B cell (primary cell): ENCODE results near the gene CCDC112.

ENCODE experiments used
- CTCF ChIP-seq: fragments of 200-600 bp; IDR thresholded peaks from one replicate; pipeline ENCODE4 v1.8.0; 2022; ENCODE audit warnings: antibody characterized with exemption, mild to moderate bottlenecking
- EZH2 ChIP-seq: IDR thresholded peaks from 2 replicates; pipeline ENCODE4 v1.6.1; 2012; ENCODE audit warnings: borderline replicate concordance, low read depth, mild to moderate bottlenecking, moderate library complexity, low read length; ENCODE audit not compliant: insufficient read depth, poor library complexity, severe bottlenecking

GRCh38 chr5:115296124-115297022, at the start of gene CCDC112:
- no peak for TF ChIP-seq CTCF
- TF ChIP-seq EZH2 = no peak
